HepG2 (cell line): ENCODE results near the gene TMED9. TPM values are rescaled to one million over a fixed set of nuclear protein-coding genes. Genes with fewer than 3 reads are reported as not detected.

Source experiments
- ATAC-seq: fragments of 200-7000 bp; cut with Tn5 transposase; 3 replicates; pipeline ENCODE4 v1.9.1; 2020; ENCODE audit warnings: mild to moderate bottlenecking, moderate library complexity
- BruUV-seq: library from RNA; stranded (reverse); fragments of 400-500 nt; replicated peaks from 2 replicates; lab custom pipeline; 2021; lab: Mats Ljungman, UMichigan
- CTCF ChIA-PET: fragments of 300-600 bp; formaldehyde crosslinking; extraction: SDS; loops from one replicate; lab custom pipeline; 2021; ENCODE audit warnings: low total read pairs, inconsistent platforms, low intra/inter-chr PET ratio; lab: Yijun Ruan, JAX
- POLR2A ChIA-PET: fragments of 350-600 bp; sonication (Branson Sonifier 250); formaldehyde crosslinking; loops from one replicate; lab custom pipeline; 2020; ENCODE audit warnings: antibody characterized with exemption, inconsistent platforms; lab: Yijun Ruan, JAX
- DNase-seq: peaks from one replicate; pipeline ENCODE4 v3.0.0-alpha.2; 2015; ENCODE audit warnings: low spot score
- FAIRE-seq: peaks from 3 replicates; lab custom pipeline; 2011; peaks lifted over from hg19 to GRCh38; lab: Jason Lieb, UNC
- H2AFZ ChIP-seq: one replicate; pipeline ENCODE4 v1.6.1; 2011; ENCODE audit warnings: low read length, inconsistent platforms
- H3K27ac ChIP-seq: fragments of 300-600 bp; 3 replicates; pipeline ENCODE4 v1.8.0; 2011; ENCODE audit warnings: mixed run types, mild to moderate bottlenecking, mixed read lengths, low read length, inconsistent platforms; ENCODE audit not compliant: insufficient read depth; ENCODE audit errors: extremely low read length
- H3K27me3 ChIP-seq, 2 experiments: fragments of 200-600 bp in 1 of 2; 2 replicates in 1 of 2; 3 replicates in 1 of 2; pipeline versions ENCODE4 v1.6.0 to v1.8.0; 2011; ENCODE audit warnings: low read length in 2 of 2, mild to moderate bottlenecking in 2 of 2, moderate library complexity in 2 of 2, inconsistent platforms in 1 of 2; ENCODE audit not compliant: insufficient read depth in 2 of 2, control insufficient read depth in 1 of 2
- H3K36me3 ChIP-seq, 2 experiments: fragments of 200-600 bp in 1 of 2; replicated peaks in 1 of 2; 2 replicates in 1 of 2; 3 replicates in 1 of 2; pipeline versions ENCODE4 v1.5.1 to v1.8.0; 2011; ENCODE audit warnings: low read length in 2 of 2, inconsistent platforms in 1 of 2; ENCODE audit not compliant: insufficient read depth in 2 of 2, control insufficient read depth in 1 of 2
- H3K4me1 ChIP-seq: 2 replicates; pipeline ENCODE4 v1.5.1; 2012; ENCODE audit warnings: low read length, inconsistent platforms; ENCODE audit not compliant: insufficient read depth
- H3K4me2 ChIP-seq: 2 replicates; pipeline ENCODE4 v1.6.0; 2011; ENCODE audit warnings: low read depth, low read length, inconsistent platforms
- H3K4me3 ChIP-seq, 3 experiments: fragments of 200-600 bp in 1 of 3; sonication (generic), shearing (Covaris generic) in 1 of 3; replicated peaks in 1 of 3; 2 replicates each; pipeline ENCODE4 v1.5.1; 2011 to 2016; ENCODE audit warnings: low read length in 3 of 3, inconsistent platforms in 2 of 3, low read depth in 2 of 3, mild to moderate bottlenecking in 2 of 3, control low read depth in 1 of 3, mixed read lengths in 1 of 3; ENCODE audit not compliant: insufficient read depth in 1 of 3
- H3K79me2 ChIP-seq: one replicate; pipeline ENCODE4 v1.6.1; 2011; ENCODE audit warnings: low read length, inconsistent platforms; ENCODE audit not compliant: insufficient read depth
- H3K9ac ChIP-seq: 2 replicates; pipeline ENCODE4 v1.6.0; 2011; ENCODE audit warnings: mild to moderate bottlenecking, low read depth, low read length, inconsistent platforms; ENCODE audit not compliant: insufficient read depth
- H3K9me3 ChIP-seq: 2 replicates; pipeline ENCODE4 v1.5.1; 2012; ENCODE audit warnings: mild to moderate bottlenecking, low read length
- H4K20me1 ChIP-seq: 2 replicates; pipeline ENCODE4 v1.6.0; 2011; ENCODE audit warnings: inconsistent platforms, mild to moderate bottlenecking, low read length, moderate library complexity; ENCODE audit not compliant: insufficient read depth
- DNMT1 ChIP-seq: sonication (generic); formaldehyde crosslinking; IDR thresholded peaks from 2 replicates; pipeline ENCODE4 v1.5.1; 2020; ENCODE audit warnings: mild to moderate bottlenecking, missing genetic modification reagents
- DR1 ChIP-seq: sonication (generic); formaldehyde crosslinking; IDR thresholded peaks from 2 replicates; pipeline ENCODE4 v1.8.0; 2021; ENCODE audit warnings: mild to moderate bottlenecking, missing genetic modification reagents, inconsistent platforms
- IKZF1 ChIP-seq: fragments of 450-650 bp; IDR thresholded peaks from 2 replicates; pipeline ENCODE4 v1.7.1; 2016
- ISX ChIP-seq: sonication (generic); formaldehyde crosslinking; conservative IDR thresholded peaks from 2 replicates; pipeline ENCODE4 v1.5.0; 2020; ENCODE audit warnings: missing genetic modification reagents
- LBX2 ChIP-seq: sonication (generic); formaldehyde crosslinking; IDR thresholded peaks from 2 replicates; pipeline ENCODE4 v1.5.0; 2020; ENCODE audit warnings: missing genetic modification reagents, mild to moderate bottlenecking, borderline replicate concordance
- MATR3 ChIP-seq: sonication (generic); formaldehyde crosslinking; IDR thresholded peaks from 2 replicates; pipeline ENCODE4 v1.4.0; 2020; ENCODE audit warnings: missing genetic modification reagents
- POLR2A ChIP-seq, 2 experiments: IDR thresholded peaks; 2 replicates each; pipeline ENCODE4 v1.6.1; 2011; ENCODE audit warnings: low read depth in 2 of 2, low read length in 2 of 2, mild to moderate bottlenecking in 1 of 2, moderate library complexity in 1 of 2; ENCODE audit not compliant: insufficient read depth in 1 of 2
- ZBTB42 ChIP-seq: sonication (generic); formaldehyde crosslinking; IDR thresholded peaks from 2 replicates; pipeline ENCODE4 v1.5.0; 2020; ENCODE audit warnings: mild to moderate bottlenecking, missing genetic modification reagents
- ZNF549 ChIP-seq: sonication (generic); formaldehyde crosslinking; IDR thresholded peaks from 2 replicates; pipeline ENCODE4 v1.5.0; 2020; ENCODE audit warnings: missing genetic modification reagents
- ZZZ3 ChIP-seq: sonication (generic); formaldehyde crosslinking; IDR thresholded peaks from 2 replicates; pipeline ENCODE4 v1.4.0; 2020; ENCODE audit warnings: missing genetic modification reagents, mild to moderate bottlenecking, borderline replicate concordance
- WGBS: methylation state at CpG from one replicate; pipeline ENCODE4 v1.1.6; 2017; ENCODE audit warnings: low lambda C conversion rate; 5-methylcytosine and 5-hydroxymethylcytosine counted together
- in situ Hi-C: cut with HindIII; loops from 2 replicates; pipeline ENCODE4 v1.10.0; 2017; ENCODE audit warnings: low pct_unique_long_range_greater_than_20kb; ENCODE audit not compliant: extremely low pct_ligation_motif_present
- intact Hi-C: fragments of 100-400 bp; cut with micrococcal nuclease; formaldehyde crosslinking; loops from one replicate; pipeline ENCODE4 v1.10.0; 2022; ENCODE audit not compliant: unreplicated experiment
- polyA plus RNA-seq, 8 experiments: library from polyadenylated mRNA; depleted of rRNA in 3 of 8; stranded (reverse) in 7 of 8; unstranded in 1 of 8; fragments of >200 nt; fragmentation: Illumina TruSeq in 4 of 8; extraction: Trizol in 4 of 8; gene quantifications; 2 replicates each; pipeline versions ENCODE4 v1.2.1 to v1.2.3, GENCODE V29; 2011 to 2016; ENCODE audit warnings: low read depth in 4 of 8, missing spikeins in 1 of 8, mixed read lengths in 1 of 8; ENCODE audit not compliant: insufficient read depth in 1 of 8
- total RNA-seq, 5 experiments: library from RNA; depleted of rRNA; stranded (reverse); fragments of >200 nt; fragmentation: Illumina TruSeq; extraction: Trizol; gene quantifications; 2 replicates each; pipeline ENCODE4 v1.2.3, GENCODE V29; 2016; ENCODE audit warnings: low read depth in 1 of 5
- TF ChIP-seq, protein P1 (sequence below): sonication (generic); formaldehyde crosslinking; IDR thresholded peaks from 2 replicates; pipeline ENCODE4 v1.9.0; 2021; ENCODE audit warnings: missing genetic modification reagents, borderline replicate concordance
- TF ChIP-seq, protein P2 (sequence below): sonication (generic); formaldehyde crosslinking; IDR thresholded peaks from 2 replicates; pipeline ENCODE4 v1.5.0; 2020; ENCODE audit warnings: missing genetic modification reagents

The TMED9 gene
- total and polyA plus RNA-seq, 2 of the 13 experiments (the other 11 are each of a cell fraction or from before 2014, with no cell fraction given), result 161 to 350 TPM

DNA sequence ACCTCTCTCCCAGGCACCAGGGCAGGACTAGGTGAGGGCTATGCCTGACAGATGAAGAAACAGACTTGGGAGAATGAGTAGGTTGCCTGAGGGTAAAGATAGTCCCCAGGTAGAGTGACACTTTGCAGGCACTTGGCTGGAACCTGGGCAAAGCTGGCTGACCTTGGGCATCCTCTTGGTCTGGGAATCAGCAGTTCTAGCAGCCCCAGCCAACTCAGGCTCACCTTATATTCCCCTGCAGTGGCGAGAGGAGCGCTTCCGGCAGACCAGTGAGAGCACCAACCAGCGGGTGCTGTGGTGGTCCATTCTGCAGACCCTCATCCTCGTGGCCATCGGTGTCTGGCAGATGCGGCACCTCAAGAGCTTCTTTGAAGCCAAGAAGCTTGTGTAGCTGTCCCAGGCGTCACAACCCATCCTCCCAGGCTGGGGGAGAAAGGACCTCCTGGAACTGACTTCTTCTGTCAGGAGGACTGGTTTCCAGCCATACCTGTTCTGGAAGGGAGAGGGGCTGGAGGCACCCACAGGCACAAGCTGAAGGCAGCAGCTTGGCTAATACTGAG is 3.1 kb downstream of the TMED9 start:
- DNase-seq, result no peak
- FAIRE-seq, result no peak
- TF ChIP-seq ZBTB42, result no peak
- TF ChIP-seq, protein P1, sequence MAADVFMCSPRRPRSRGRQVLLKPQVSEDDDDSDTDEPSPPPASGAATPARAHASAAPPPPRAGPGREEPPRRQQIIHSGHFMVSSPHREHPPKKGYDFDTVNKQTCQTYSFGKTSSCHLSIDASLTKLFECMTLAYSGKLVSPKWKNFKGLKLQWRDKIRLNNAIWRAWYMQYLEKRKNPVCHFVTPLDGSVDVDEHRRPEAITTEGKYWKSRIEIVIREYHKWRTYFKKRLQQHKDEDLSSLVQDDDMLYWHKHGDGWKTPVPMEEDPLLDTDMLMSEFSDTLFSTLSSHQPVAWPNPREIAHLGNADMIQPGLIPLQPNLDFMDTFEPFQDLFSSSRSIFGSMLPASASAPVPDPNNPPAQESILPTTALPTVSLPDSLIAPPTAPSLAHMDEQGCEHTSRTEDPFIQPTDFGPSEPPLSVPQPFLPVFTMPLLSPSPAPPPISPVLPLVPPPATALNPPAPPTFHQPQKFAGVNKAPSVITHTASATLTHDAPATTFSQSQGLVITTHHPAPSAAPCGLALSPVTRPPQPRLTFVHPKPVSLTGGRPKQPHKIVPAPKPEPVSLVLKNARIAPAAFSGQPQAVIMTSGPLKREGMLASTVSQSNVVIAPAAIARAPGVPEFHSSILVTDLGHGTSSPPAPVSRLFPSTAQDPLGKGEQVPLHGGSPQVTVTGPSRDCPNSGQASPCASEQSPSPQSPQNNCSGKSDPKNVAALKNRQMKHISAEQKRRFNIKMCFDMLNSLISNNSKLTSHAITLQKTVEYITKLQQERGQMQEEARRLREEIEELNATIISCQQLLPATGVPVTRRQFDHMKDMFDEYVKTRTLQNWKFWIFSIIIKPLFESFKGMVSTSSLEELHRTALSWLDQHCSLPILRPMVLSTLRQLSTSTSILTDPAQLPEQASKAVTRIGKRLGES, result no peak
- peak in 1 of 2 experiments; percentile 55; a peak in 1 of 4 replicates for TF ChIP-seq POLR2A (IDR thresholded peaks at IDR 0.05; ENCODE audit: insufficient read depth in 1 of 2, low read depth in 2 of 2, low read length in 2 of 2)
- in situ Hi-C loops (no loop called here), intact Hi-C loops (no loop called here)
- ChIA-PET POLR2A (no interaction called here), CTCF (no interaction called here)
- no peak overlapping the region for H2AFZ ChIP-seq
- no TSS peak for BruUV-seq
- ATAC-seq, result no peak
- H3K79me2 ChIP-seq, result peaks cover 20% of the 10 kb centered on the region
- no peak overlapping the region for H3K4me2 ChIP-seq
- H3K9ac ChIP-seq, result no peak overlapping the region
- no peaks in the 10 kb centered on the region; a peak in 1 of 5 replicates for H3K27me3 ChIP-seq
- H3K36me3 ChIP-seq, result peaks cover 24 to 34% of the 10 kb centered on the region in 2 experiments
- H3K4me1 ChIP-seq, result peaks cover 32% of the 10 kb centered on the region
- 94% methylated on average over 6 of the region's 8 CpGs for WGBS
- H4K20me1 ChIP-seq, result no peaks in the 10 kb centered on the region
- H3K9me3 ChIP-seq, result no peaks in the 10 kb centered on the region
- no peak overlapping the region for H3K4me3 ChIP-seq
- no peak overlapping the region for H3K27ac ChIP-seq

GRCh38 chr5:177595991-177596774 is 4.2 kb downstream of the TMED9 start:
- H3K27me3 ChIP-seq, result no peaks in the 10 kb centered on the region; a peak in 1 of 5 replicates
- intact Hi-C loops, result no loop called here
- H3K36me3 ChIP-seq, result peaks cover 24 to 34% of the 10 kb centered on the region in 2 experiments
- TF ChIP-seq MATR3 (CRISPR knock-in tag) (no peak), DR1 (no peak), DNMT1 (CRISPR knock-in tag) (no peak), ZZZ3 (CRISPR knock-in tag) (no peak), LBX2 (CRISPR knock-in tag) (no peak), ISX (CRISPR knock-in tag) (no peak), ZNF549 (CRISPR knock-in tag) (no peak), IKZF1 (no peak)
- TF ChIP-seq, protein P2, sequence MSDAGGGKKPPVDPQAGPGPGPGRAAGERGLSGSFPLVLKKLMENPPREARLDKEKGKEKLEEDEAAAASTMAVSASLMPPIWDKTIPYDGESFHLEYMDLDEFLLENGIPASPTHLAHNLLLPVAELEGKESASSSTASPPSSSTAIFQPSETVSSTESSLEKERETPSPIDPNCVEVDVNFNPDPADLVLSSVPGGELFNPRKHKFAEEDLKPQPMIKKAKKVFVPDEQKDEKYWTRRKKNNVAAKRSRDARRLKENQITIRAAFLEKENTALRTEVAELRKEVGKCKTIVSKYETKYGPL (CRISPR knock-in tag), result no peak
- TF ChIP-seq, all 625 proteins: peak for 0
- FAIRE-seq, result no peak
- no peak for ATAC-seq
- in situ Hi-C loops, result no loop called here
- Histone ChIP-seq H3K9me3 (no peaks in the 10 kb centered on the region), H3K4me3 (no peak overlapping the region), H2AFZ (no peak overlapping the region), H3K9ac (no peak overlapping the region), H3K27ac (no peak overlapping the region), H3K79me2 (peaks cover 25% of the 10 kb centered on the region), H3K4me1 (peaks cover 38% of the 10 kb centered on the region), H4K20me1 (no peaks in the 10 kb centered on the region), H3K4me2 (no peak overlapping the region)
- no peak for DNase-seq
- 90% methylated on average over 2 of the region's 2 CpGs for WGBS
- no TSS peak for BruUV-seq
- ChIA-PET CTCF (no interaction called here), POLR2A (no interaction called here)
